NCI-H187 (cell line): ENCODE data around the gene SFXN1.

Experiments used
- DNase-seq, 2 experiments: peaks; one replicate each; lab custom pipeline; 2025; lab: John Stamatoyannopoulos, UW

The SFXN1 gene

GRCh38 chr5:175541264-175541663 is 62.9 kb downstream of the SFXN1 start:
- no peak for DNase-seq

DNA sequence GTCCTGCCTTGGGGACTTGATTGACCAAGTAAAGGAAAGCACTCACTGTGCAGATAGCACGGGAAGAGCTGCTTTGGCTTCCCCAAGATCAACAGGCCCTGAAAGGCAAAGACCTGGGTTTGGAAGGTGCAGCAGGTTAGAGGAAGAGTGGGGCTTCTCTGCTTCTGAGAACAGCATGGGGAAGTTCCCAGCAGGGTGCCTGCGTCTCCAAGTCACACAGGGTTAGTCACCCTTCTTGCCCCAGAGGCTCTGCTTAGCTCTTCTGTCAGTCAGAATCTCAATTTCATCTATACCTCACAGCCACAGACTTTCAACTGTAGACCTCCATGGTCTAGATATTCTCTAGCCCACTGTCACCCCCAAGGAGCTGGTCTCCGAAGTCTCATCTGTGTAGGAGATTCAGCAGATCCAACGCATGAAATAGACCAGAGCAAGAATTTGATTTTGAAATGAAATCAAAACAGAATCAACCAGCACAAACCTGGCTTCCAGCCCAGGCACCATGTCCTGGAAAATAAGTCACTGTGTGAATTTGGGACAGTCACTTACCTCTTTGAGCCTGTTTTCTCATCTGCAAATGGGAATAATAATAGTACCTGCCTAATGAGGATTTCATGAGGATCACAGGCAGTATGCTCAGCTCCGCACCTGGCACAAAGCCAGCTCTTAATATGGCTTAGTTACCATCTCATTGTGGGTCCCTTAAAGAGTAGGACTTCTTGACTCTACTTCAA is 64.0 kb downstream of the SFXN1 start:
- no peak for DNase-seq

DNA sequence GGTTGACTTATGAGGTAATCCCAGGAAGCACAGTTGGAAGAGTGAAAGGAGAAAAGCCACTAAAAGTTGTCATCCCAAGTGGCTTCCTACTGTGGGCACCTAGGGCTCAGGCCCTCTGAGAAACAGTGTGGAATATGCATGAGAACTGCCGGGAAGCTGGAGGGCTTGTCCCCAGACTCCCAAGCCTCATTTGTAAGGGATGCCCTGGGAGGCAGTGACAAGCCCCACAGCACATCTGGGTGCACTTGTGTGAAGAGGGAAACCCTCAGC is 64.5 kb downstream of the SFXN1 start:
- no peak for DNase-seq

DNA sequence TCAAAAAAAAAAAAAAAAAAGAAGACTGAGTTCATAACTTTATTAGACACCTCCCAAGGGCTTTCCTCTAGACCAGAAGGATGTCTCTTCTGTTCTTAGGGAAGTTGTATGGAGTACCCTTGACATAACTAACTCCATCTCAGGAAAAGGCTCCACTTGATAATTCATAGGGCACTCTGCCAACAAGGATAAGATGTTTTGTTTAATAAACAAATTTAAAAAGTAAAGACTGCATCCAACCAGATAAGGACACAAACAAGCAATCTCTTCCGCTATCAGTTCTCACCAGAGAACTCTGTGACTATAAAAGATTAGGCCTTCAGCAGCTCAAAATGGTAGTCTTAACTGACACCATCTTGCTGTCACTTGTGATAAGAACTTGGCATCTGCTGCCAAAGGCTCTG is 65.8 kb downstream of the SFXN1 start:
- DNase-seq = no peak

GRCh38 chr5:175544586-175544985 is 66.2 kb downstream of the SFXN1 start:
- DNase-seq = no peak

DNA sequence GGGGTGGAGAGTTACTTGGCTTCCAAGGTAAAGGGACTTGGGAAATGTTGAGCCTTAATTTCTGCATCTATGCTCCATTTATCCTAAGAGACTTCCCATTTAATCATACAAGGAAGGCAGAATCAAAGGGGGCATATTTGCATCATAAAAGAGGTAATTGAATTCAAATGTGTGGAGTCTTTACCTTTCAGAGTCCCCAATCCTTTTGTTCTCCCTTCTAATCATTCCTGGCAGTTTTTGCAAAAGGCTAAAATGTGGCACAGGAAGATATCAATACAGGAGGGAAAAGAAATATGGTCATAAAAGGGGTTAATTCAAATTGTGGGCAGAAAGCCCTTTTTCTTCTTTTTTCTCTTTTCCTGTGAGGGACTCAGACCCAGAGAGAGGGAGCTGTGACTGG is 69.5 kb downstream of the SFXN1 start:
- DNase-seq = no peak

DNA sequence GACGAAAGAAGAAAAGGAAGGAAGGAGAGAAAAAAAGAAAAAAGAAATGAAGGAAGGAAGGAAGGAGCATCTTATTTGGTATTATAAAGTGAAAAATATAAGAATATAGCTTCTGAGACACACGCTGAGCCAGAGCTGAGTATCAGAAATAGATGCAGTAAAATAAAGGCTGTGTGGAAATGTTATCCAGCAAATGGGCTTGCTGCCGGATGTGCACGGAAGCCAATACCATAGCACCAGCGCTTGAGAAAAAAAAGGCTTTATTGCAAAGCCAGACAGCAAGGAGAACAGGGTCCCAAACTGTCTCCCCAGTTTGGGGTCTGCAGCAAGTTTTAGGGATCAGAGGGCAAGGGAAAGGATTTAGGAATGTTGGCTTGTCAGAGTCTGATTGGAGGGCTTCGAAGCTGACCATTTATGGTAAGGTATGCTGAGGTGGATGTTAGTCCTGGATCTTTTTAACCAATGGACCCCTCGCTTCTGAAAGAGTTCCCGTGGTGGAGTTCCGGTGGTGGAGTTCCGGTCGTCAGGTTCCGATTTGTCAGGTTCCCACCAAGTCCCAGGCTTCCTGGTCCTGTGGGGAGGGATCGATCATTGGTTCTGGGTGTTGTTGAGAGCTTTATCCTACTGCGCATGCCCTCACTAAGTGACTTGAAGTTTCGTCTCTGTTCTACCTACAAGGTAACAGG is 70.4 kb downstream of the SFXN1 start:
- DNase-seq = no peak

- no peak for DNase-seq
These were observed 71.9 kb downstream of the SFXN1 start for GRCh38 chr5:175550055-175550805.

- no peak for DNase-seq
These were observed 72.9 kb downstream of the SFXN1 start for GRCh38 chr5:175551266-175551665.

- no peak for DNase-seq
These were observed 75.9 kb downstream of the SFXN1 start for GRCh38 chr5:175554296-175554695.

DNA sequence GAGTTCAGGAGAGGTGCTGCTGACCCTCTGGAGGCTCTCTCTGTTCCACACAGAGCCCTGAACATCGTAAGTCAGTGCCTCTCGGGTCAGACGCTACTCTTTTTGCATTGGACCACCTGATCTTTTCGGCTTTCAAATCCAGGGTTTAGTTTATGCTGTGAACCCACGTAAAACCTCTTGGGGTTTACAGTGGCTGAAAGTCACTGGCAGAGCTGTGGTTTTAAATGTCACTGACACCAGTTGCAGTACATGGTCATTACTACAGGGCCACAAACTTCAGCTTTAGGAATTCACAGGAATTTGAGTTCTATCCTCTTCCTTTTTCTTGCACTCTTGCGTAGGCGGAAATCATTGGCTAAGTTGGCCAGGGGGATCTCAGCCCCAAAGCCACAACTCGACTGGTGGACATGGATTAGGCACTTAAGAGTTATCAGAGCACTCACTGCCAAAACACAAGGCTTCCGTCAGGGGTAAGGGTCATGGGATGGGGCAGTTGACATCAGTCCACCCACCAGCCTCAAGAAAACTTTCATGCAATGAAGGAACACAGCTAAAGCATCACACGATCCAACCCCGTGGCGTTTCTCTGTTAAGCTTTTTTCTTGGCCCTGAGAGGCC is 76.9 kb downstream of the SFXN1 start:
- DNase-seq = no peak

- no peak for DNase-seq
These were observed 78.4 kb downstream of the SFXN1 start for GRCh38 chr5:175556794-175557193.

DNA sequence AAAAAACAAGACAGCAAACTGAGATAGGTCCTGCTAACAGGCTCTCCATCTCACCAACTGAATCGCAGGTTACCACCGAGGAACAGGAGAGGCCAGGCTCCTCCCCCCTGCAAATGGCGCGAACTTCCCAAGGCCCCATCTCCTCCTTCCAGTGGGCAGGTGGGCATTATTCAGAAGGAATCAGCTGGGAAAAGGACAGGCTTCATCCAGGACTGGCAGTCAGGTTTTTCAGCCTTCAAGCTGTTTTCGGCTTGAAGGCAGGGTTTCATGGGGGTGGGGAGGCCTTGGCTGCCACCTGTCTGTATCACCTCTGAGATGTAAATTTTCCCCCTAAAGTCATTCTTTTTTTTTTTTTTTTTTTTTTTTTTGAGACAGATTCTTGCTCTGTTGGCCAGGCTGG is 79.4 kb downstream of the SFXN1 start:
- no peak for DNase-seq

- no peak for DNase-seq
These were observed 80.6 kb downstream of the SFXN1 start for GRCh38 chr5:175558801-175559480.

- no peak for DNase-seq
These were observed 81.7 kb downstream of the SFXN1 start for GRCh38 chr5:175560011-175560410.

DNA sequence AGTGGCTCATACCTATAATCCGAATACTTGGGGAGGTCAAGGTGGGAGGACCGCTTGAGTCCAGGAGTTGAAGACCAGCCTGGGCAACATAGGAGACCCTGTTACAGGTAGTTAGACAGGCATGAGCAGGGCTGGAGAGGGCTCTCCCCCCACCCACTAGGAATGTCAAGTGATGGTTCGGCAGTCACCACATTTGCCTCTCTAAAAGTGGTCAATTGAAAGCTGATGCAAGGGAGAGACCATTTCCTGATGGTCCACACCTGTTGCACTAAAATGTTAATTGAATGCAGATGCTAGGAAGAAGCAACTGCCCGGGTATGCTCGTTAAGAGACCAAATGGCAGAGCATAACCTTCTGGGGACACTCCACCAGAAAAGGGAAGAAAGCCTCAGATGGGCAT is 82.7 kb downstream of the SFXN1 start:
- DNase-seq = no peak

GRCh38 chr5:175564716-175565115 is 86.4 kb downstream of the SFXN1 start:
- no peak for DNase-seq

DNA sequence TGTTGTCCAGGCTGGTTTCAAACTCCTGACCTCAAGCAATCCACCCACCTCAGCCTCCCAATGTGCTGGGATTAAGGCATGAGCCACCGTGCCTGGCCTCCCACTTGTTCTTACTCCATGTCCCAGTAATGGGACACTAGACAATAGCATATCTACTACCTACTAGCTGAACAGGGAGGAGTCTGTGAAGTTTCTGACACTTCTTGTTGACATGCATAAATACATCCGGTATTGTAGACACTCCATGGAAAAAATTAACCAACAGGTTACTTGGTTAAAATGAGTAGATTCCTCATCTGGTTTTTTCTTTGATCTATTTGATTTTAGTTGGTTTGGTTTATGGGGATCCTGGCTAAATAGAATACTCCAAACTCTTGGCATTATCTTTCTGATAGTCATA is 88.3 kb downstream of the SFXN1 start:
- DNase-seq = no peak

- no peak for DNase-seq
These were observed 89.6 kb downstream of the SFXN1 start for GRCh38 chr5:175567954-175568353.

- no peak for DNase-seq
These were observed 91.3 kb downstream of the SFXN1 start for GRCh38 chr5:175569701-175570100.

DNA sequence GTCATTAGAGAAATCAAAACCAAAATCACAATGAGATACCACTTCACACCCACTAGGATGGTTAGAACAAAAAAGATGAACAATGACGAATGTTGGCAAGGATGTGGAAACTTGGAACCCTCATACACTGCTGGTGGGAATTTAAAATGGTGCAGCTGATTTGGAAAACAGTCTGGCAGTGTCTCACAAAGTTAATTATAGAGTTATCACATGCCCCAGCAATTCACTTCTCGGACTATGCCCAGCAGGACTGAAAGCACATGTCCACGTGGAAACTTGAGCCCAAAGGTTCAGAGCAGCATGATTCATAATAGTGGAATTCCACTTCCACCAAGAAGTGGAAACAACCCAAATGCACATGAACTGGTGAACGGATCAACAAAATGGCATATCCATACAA is 94.5 kb downstream of the SFXN1 start:
- DNase-seq = no peak
